MV-4-11 (cell line): ENCODE measurements around the gene CUL9.

ENCODE experiments used
- DNase-seq: peaks from one replicate; lab custom pipeline; 2025; lab: John Stamatoyannopoulos, UW

CUL9 gene

DNA sequence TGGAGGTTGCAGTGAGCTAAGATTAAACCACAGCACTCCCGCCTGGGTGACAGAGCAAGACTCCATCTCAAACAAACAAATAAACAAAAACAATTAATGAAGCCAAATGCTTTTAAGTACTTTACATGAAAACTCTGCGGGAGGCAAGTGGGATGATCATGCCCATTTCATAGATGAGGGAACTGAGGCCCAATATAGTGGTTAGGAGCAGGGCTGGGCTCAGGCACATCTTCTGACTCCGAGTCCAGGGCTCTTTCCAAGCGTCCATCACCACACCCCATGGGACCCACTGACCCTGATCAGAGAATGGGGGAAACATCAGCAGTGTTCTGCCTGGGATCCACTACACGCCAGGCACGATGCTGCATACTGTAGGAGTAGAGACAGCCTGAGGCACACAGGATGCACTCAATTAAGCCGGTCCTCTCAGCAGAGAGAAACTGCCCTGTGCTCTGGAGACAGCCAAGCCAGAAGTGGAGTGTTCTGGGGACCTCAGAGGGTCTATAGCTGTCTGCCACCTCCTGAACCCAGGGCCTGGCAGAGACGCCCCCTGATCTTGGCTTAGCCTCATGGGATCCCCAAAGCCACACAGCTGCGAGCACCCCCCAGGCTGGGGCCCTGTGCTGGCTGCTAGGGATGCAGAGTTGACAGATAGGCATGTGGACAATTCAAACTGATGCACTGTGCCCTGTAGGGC lies 74.8 kb downstream of the CUL9 start:
- DNase-seq, result no peak

DNA sequence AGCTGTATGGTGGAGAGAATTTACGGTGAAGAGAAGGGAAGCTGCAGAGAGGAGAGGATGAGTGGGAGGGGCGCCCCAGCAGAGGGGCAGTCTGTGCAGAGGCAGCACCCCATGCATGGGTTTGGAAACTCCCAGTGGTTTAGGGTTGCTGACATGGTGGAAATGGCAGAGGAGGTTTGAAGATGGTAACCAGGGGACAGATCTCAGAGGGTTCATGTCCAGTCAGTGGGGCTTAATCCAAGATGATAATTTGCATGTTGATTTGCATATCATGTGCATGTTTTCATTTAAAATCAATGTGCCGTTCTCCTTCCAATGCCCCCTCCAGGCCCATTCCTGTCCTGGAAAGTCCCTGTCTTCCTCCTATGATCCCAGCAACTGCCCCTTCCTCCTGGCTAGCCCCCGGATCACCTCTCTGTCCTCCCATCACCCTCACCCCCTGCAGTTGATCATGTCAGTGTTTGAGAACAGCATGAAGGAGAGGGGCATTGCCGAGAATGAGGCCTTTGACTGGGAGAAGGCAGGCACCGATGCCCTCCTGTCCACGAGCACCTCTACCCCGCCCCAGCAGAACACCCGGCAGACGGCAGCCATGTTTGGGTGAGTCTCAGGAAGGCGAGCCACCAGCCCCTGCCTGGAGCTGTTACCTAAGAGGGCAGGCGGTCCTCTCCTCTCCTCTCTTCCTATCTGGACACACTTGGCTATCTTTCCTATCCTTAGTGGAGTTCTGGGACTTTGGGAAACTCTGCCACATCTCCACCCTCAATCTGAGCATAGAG lies 75.6 kb downstream of the CUL9 start:
- no peak for DNase-seq

DNA sequence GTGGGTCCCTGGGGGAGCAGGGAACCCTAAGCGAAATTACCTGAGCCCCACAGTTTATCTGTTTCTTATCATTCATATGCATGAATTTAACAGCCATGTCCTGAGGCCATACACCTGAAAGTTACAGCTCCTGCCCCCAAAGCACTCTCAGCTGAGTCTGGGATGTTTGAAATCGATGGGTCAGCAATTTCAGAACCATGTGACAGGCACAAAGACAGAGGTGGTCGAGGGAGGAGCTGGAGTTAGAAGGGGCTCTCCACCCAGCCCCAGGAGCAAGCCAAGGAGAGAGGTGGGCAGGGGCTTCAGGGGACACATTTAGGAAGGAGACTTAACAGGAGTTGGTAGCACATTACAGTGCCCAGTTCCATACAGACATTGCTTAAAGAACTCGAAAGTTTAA lies 76.2 kb downstream of the CUL9 start:
- DNase-seq, result no peak

DNA sequence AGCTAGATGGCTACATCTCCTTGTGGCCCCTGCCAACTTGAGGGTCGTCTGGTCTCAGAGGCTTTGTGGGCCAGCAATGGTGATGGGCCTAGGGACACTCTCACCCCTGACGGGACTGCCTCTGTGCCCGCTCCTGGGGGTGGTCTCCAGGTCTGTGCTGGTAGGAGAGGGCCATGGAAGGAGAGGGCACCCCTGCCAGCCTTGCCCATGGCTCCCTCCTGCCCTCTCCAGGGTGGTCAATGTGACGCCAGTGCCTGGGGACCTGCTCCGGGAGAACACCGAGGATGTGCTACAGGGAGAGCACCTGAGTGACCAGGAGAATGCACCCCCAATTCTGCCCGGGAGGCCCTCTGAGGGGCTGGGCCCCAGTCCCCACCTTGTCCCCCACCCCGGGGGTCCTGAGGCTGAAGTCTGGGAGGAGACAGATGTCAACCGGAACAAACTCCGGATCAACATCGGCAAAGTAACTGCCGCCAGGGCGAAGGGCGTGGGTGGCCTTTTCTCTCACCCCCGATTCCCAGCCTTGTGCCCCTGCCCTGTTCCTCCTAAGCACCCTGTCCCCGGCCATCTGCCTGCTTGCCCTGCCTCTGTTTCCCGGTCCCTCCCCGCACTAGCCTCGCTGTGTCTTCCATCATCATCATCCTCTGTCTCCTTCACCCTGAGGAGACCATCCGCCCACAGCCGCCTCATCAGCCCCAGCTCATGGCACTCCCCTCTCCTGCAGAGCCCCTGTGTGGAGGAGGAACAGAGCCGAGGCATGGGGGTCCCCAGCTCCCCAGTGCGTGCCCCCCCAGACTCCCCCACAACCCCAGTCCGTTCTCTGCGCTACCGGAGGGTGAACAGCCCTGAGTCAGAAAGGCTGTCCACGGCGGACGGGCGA lies 77.1 kb downstream of the CUL9 start:
- DNase-seq, result no peak

DNA sequence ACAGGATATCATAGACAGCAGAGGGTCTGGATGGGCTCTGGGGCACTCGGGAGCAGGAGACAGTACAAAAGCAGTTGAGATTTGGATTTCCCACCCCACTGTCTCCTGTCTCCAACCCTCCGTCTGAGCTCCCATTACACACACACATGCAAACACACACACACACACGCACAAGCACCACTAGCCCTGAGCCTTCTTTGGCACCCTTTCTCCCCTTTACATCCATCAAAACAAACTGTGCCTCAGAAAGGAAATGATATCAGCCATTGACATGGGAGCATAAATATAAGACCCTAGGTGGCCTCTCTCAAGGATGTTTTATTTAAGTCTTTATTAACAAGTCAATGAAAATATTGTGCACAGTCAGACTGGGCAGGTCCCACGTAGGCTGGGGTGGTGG lies 78.8 kb downstream of the CUL9 start:
- DNase-seq, result no peak

DNA sequence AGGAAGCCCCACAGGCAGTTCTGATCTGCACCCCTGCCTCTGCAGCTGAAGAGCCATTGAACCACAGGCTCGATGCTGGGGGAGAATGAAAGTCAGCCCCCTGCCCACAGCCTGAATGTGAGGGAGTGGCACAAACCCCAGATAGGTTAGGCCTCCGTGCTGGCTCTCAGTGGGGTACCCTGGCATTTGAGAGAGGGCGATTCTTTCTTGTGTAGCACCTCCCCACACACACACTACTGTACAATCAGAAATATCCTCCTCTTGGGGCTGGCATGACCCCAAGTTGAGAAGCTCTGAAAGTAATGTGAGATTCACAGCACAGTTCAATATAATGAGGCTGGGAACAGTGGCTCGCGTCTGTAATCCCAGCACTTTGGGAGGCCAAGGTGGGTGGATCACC lies 79.2 kb downstream of the CUL9 start:
- no peak for DNase-seq

DNA sequence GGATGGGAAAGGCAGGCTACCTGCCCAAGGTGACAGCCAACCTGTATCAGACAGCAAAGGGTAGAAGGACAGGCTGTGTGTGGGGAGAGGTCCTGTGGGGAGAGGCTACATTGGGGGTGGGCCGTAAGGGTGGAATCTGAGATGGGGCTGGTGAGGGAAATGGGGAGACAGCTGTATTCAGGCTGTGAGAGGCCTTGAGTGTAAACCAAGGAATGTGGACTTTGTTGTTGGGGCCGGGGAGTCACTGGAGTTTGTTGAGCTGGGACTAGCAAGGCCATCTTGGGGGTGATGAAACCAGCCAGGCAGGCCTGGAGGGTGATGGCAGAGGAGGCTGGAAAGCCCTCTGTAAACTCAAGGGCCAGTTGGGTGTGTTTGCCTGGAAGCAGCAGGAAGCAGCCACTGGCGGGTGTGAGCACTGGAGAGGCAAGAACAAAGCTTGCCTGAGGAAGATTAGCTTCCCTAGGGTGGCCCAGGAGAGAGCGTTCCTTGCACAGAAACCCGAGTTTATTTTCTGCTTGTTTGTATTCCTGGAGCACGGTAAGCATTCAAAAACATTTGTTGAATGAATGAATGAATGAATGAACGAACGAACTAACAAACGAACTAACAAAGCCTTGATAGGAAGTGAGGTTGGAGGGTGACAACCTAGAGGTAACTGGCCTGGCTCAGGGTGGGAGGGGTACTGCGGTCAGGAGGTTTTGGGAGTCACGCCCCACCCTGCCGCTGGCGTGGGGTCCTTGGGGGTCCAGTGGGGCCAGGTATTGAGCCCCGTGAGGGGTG lies 80.2 kb downstream of the CUL9 start:
- DNase-seq, result no peak

DNA sequence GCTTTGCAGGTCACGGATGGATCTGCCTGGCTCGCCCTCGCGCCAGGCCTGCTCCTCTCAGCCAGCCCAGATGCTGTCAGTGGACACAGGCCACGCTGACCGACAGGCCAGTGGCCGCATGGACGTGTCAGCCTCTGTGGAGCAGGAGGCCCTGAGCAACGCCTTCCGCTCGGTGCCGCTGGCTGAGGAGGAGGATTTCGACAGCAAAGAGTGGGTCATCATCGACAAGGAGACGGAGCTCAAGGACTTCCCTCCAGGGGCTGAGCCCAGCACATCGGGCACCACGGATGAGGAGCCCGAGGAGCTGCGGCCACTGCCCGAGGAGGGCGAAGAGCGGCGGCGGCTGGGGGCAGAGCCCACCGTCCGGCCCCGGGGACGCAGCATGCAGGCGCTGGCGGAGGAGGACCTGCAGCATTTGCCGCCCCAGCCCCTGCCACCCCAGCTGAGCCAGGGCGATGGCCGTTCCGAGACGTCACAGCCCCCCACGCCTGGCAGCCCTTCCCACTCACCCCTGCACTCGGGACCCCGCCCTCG lies 80.9 kb downstream of the CUL9 start:
- DNase-seq, result no peak

DNA sequence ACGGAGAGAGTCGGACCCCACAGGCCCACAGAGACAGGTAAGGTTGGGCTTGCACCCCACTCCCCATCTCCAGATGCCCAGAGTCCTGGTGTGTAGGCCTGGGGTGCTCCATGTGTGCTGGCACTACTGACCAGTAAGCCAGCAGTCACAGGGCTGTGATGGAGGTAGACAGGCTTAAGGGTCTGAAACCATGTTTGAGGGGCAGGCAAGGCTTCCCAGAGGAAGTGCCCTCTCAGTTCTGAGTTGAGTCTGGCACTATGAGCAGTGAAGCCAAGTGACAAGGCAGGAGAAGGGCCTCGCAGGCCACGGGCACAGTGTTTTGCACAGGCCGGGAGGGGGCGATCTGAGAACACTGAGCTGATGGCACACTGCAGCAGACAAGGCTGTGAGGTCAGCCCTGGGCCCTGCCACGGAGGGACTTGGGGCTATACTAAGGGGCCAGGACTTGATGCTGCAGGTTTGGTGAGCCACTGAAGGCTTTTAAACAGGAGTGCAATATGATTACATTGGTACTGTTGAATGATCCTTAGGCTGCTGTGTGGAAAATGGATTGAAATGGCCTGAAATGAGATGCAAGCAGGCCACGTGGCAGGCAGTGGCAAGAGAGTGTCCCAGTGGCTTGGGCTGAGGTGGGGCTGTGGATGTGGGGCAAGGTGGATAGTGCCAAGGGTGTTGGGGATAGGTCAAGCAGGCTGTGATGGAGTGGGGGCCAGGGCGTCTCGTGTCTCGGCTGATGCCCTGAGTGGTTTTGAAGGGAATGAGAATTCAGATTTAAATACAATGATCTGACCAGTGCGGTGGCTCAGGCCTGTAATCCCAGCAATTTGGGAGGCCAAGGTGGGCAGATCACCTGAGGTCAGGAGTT lies 81.5 kb downstream of the CUL9 start:
- DNase-seq, result peak; percentile 69

DNA sequence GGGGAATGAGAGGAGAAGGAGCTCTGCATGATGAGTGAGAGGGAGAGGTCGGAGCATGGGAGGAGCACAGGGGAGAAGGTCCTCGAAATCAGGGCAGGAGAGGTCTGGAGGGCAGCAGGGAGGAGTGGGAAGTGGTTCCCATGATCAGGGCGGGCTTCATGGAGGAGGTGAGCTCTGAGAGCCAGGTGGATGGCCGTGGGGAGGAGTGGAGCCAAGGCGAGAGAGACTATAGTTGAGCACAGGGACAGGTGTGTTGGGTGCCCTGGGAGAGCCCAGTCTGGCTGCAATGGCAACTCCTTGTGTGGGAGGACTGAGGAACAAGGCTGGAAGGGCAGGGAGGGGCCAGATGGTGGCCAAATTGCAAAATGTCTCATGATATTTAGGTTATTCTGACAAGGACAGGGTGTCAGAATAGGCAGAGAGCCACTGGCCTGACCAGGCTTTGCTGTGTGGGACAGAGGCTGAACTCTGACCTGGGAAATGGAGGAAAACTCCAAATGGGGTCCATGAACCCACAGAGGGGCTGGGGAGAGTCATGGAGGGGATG lies 82.7 kb downstream of the CUL9 start:
- DNase-seq, result no peak

DNA sequence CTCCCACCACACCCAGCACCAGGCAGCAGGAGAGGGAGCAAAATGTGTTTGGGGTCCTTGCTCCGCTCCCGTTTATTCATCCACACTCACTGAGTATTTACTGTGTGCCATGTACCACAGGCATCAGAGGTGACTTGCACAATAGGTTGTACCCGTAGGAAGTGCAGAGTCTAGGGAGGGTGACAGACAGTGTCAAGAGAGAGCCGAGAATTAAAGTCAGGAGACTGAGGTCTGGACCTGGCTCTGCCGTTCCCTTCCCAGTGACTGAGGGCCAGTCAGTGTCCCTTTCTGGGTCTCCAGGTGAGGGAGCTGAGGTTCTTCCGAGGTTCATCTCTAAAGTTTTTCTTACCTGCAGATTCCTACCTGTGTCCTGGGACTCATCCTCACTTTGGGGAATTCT lies 83.6 kb downstream of the CUL9 start:
- no peak for DNase-seq

DNA sequence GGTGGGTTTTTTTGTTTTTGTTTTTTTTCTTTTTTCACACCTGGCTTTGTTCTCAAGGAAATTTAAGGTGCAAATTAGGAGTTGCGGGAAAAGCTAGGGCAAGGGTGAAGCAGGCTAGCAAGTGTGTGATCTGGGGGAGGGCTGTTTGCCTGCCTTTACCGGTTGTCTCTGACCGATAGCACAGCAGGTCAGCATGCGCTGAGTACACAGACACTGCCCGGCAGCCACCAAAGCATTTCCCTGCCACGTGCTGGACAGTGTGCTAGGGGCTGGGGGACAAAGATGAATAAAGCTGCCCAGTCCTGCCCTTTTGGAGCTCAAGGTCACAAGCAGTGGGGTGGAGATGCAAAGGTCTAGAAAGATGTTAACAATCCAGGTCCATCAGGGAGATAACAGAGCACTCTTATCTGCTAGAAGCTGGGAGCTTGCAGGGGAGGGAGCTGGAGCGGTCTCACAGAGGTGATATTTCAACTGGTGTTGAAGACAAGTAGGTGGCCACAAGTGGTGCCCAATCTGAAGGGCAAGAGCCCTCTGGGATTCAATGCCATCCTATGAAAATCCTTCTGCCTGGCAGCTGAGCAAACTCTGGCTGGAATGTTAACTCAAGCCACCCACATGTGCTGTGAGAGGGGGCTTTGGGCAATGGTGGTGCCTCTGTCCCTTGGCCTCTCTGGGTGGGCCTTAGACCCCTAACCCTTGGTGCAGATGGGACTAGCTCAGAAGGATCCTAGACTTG lies 85.8 kb downstream of the CUL9 start:
- no peak for DNase-seq

DNA sequence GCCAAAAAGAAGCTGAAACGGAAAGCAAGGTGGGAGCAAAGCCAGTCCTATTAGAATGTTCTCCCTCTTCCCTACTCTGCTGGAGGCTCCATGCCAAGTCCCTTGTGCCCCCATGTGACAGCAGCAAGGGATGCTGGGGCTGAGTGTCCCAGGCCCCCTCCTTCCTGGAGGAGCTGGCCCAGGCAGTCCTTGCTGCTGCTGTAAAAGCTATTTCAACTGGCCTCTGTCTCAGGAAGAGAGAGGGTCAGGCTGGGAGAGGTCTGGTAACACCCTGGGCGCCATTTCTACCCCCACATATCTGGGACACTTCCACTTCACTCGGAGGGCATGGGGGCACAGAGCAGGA lies 86.3 kb downstream of the CUL9 start:
- DNase-seq, result no peak

DNA sequence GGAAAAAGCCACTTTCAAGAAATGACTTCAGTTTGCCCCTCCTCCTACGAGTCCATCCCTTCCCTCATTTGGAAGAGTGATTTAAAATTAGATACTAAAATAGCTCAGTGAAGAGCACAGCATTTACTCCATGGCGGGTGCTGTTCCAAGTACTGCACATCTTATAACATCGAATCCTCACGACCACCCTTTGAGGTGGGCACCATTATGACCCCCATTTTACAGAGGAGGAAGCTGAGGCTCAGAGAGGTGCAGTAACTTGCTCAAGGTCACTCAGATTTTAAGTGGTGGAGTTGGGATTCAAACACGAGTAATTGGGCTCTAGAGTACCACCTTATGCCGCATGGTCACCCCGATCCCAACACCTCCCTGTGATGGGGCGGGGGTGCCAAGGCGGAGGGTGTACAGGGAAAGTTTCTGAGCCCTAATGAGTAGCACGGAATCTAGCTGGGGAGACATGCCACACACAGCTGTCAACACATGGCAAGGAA lies 86.8 kb downstream of the CUL9 start:
- DNase-seq, result no peak

DNA sequence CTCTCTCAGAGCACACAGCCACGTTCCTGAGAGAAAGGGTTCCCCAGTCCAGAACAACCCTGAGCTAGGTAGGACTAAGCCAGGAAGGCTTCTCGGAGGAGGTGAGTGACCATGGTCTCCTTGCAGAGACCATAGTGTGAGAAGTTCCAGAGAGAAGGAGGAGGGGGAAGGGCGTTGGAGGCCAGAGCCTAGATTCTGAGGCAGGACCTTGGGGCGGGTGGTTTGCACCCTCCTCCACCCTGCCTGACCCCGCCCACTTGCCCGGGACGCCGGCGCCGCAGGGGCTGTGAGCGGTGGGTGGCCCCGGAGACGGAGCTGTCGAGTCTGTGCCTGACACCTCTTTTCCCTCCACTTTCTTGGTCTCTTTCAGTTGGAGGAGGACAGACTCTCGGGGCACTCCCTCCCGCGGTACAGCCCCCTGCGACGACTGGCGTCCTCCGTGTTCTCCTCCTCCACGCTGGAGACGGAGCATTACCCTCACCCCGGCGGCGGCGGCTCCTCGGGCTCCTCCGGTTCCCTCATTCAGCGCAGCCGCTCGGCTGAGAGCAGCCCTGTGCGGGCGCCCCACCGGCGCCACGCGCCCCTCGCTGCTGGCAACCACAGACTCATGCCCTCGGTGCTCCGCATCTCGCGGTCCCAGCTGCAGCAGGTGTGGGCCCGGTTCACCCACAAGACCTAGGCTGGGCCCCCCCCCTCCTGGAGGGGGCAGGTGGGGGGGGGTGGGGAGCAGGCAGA lies 87.4 kb downstream of the CUL9 start:
- no peak for DNase-seq

DNA sequence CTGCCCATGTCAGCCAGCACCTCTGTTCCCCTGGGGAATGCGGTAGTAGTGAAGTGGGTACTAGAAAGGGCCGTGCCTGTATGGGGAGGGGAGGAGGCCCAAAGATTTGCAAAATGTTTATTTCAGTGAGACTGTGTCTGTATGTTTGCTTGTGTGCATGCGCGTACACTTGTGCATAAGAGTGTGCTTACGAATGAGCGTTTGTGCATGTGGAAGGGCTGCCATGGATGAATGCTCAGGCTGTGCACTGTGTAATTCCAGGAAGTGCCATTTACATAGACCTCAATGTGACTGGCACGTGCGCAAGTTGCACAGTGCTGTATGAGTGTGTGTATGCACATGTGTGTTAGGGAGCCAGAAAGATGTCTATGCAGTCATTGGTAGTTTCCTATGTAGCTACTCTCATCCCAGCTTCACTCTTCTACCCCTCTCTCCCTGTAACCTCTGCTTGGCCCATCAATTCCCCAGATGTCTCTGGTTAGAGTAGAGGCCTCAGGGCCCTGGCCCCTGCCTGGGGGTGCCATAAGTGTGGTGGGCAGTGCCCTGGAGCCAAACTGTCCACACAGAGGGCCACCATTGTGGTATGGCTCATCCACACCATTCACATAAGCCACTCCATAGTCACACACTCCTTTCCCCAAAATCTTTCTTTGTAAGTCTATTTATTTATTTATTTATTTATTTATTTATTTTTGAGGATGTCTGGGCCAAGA lies 89.3 kb downstream of the CUL9 start:
- DNase-seq, result no peak

DNA sequence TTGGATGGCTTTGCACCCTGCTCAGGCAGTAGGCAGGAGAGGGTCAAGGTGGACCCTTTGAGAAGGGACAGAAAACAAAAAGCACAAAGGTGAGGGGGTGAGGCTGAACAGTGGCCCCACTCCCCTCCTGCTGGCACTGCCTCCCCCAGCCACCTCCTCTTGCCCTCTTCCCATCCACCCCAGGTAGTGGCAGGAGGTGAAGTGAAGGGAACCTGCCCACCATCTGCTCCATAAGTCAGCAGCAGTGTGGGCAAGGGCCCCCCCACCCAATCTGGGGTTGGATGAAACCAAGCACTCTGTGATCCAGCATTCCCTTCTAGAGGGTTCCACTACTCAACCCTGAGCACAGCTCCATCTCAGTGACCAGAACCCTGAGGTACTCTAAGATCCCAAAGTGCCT lies 89.9 kb downstream of the CUL9 start:
- no peak for DNase-seq

DNA sequence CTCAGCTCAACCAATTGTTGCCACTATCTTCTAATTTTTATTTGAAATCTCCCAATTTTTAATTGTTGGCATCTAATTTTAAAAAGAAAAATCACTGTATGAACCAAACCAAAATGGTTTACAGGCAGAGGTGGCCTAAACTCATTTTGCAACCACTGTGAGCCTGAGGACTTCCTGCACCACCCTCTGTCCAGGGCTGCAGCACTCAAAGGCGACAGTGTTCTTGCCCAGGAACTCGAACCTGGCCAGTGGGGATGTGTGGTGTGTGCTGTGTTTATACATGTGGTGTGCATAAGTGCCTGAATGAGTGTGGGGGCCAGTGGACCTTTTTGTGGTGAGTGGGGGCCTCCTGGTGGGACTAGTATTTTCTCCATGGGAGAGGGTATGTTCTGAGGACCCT lies 91.7 kb downstream of the CUL9 start:
- no peak for DNase-seq
